ENCODE measurements around the gene KLF12.

- TF ChIP-seq EZH2 (IDR thresholded peaks at IDR 0.05; ENCODE audit: insufficient read depth, low read length) (no peak), CTCF (IDR thresholded peaks at IDR 0.05; ENCODE audit: insufficient read depth, low read depth, low read length) (no peak)
Observed at GRCh38 chr13:74154981-74155380, 20.8 kb upstream of the KLF12 start.
